Mesendoderm (in vitro differentiated cells): ENCODE data around the gene GAPT.
A peak's percentile ranks its signal among the peaks of the same experiment; 100 is the strongest.

Source experiments
- DNase-seq: peaks from one replicate; pipeline ENCODE4 v3.0.0; 2013
- H2AK5ac ChIP-seq: 2 replicates; pipeline ENCODE4 v1.6.1; 2013; ENCODE audit warnings: low read length, inconsistent platforms
- H2BK120ac ChIP-seq: 2 replicates; pipeline ENCODE4 v1.6.1; 2013; ENCODE audit warnings: low read depth, mild to moderate bottlenecking, low read length, moderate library complexity, mixed read lengths
- H2BK15ac ChIP-seq: replicated peaks from 2 replicates; pipeline ENCODE4 v1.6.1; 2013; ENCODE audit warnings: low read depth, mild to moderate bottlenecking, moderate library complexity
- H2BK5ac ChIP-seq: 2 replicates; pipeline ENCODE4 v1.6.1; 2013; ENCODE audit warnings: low read length, inconsistent platforms
- H3K18ac ChIP-seq: 2 replicates; pipeline ENCODE4 v1.6.1; 2013; ENCODE audit warnings: mild to moderate bottlenecking, low read length, mixed read lengths
- H3K23ac ChIP-seq: one replicate; pipeline ENCODE4 v1.6.1; 2013; ENCODE audit warnings: low read length
- H3K27ac ChIP-seq: 2 replicates; pipeline ENCODE4 v1.5.1; 2013; ENCODE audit warnings: low read depth, mild to moderate bottlenecking, inconsistent platforms, low read length, moderate library complexity
- H3K27me3 ChIP-seq: 2 replicates; pipeline ENCODE4 v1.6.1; 2013; ENCODE audit warnings: low read length, control low read depth, mild to moderate bottlenecking, inconsistent platforms; ENCODE audit not compliant: insufficient read depth, poor library complexity
- H3K36me3 ChIP-seq: 2 replicates; pipeline ENCODE4 v1.6.1; 2013; ENCODE audit warnings: low read length, inconsistent platforms; ENCODE audit not compliant: control insufficient read depth, insufficient read depth
- H3K4ac ChIP-seq: one replicate; pipeline ENCODE4 v1.6.1; 2013; ENCODE audit warnings: low read depth, mild to moderate bottlenecking, low read length, moderate library complexity
- H3K4me1 ChIP-seq: 2 replicates; pipeline ENCODE4 v1.6.1; 2013; ENCODE audit warnings: low read depth, low read length, inconsistent platforms; ENCODE audit not compliant: control insufficient read depth
- H3K4me2 ChIP-seq: 2 replicates; pipeline ENCODE4 v1.6.1; 2013; ENCODE audit warnings: low read length
- H3K4me3 ChIP-seq: 2 replicates; pipeline ENCODE4 v1.5.1; 2013; ENCODE audit warnings: mild to moderate bottlenecking, low read length
- H3K56ac ChIP-seq: one replicate; pipeline ENCODE4 v1.6.1; 2013; ENCODE audit warnings: low read length
- H3K79me1 ChIP-seq: 2 replicates; pipeline ENCODE4 v1.6.1; 2013; ENCODE audit warnings: low read length, inconsistent platforms
- H3K79me2 ChIP-seq: 2 replicates; pipeline ENCODE4 v1.6.1; 2013; ENCODE audit warnings: mild to moderate bottlenecking, low read length; ENCODE audit not compliant: control insufficient read depth, insufficient read depth
- H3K9ac ChIP-seq: 2 replicates; pipeline ENCODE4 v1.6.1; 2013; ENCODE audit warnings: low read length, inconsistent platforms
- H4K5ac ChIP-seq: one replicate; pipeline ENCODE4 v1.6.1; 2013; ENCODE audit warnings: low read length
- H4K8ac ChIP-seq: one replicate; pipeline ENCODE4 v1.6.1; 2013; ENCODE audit warnings: low read depth, mild to moderate bottlenecking, control low read depth, low read length, moderate library complexity
- WGBS: extraction: QIAGEN DNeasy Blood & Tissue Kit; methylation state at CpG from one replicate; pipeline ENCODE4 v1.1.7; 2013; ENCODE audit warnings: low lambda C conversion rate, missing lambda C conversion rate; ENCODE audit not compliant: insufficient coverage; ENCODE audit errors: extremely low coverage; 5-methylcytosine and 5-hydroxymethylcytosine counted together

GAPT gene

GRCh38 chr5:58462623-58463230 is 28.5 kb upstream of the GAPT start:
- Histone ChIP-seq H3K79me1 (no peaks in the 10 kb centered on the region), H2AK5ac (no peak overlapping the region), H4K8ac (no peak overlapping the region), H3K4me1 (no peaks in the 10 kb centered on the region), H3K4ac (no peak overlapping the region), H2BK120ac (no peak overlapping the region), H3K18ac (no peak overlapping the region), H3K4me3 (no peak overlapping the region), H3K56ac (no peak overlapping the region), H2BK5ac (no peak overlapping the region), H4K5ac (no peak overlapping the region), H3K4me2 (no peak overlapping the region), H2BK15ac (no peak overlapping the region), H3K36me3 (no peaks in the 10 kb centered on the region), H3K23ac (no peak overlapping the region), H3K27ac (no peak overlapping the region), H3K79me2 (peaks cover 12% of the 10 kb centered on the region), H3K9ac (no peak overlapping the region), H3K27me3 (no peaks in the 10 kb centered on the region)
- WGBS, result no CpG with 5 or more reads among the region's 4 CpGs
- peak; percentile 58 for DNase-seq

- Histone ChIP-seq H3K4me1 (no peaks in the 10 kb centered on the region), H3K4ac (no peak overlapping the region), H2AK5ac (no peak overlapping the region), H3K23ac (no peak overlapping the region), H3K79me2 (no peaks in the 10 kb centered on the region), H3K9ac (no peak overlapping the region), H3K36me3 (no peaks in the 10 kb centered on the region), H2BK120ac (no peak overlapping the region), H3K4me3 (no peak overlapping the region), H3K4me2 (no peak overlapping the region), H2BK15ac (no peak overlapping the region), H3K27ac (no peak overlapping the region), H3K56ac (no peak overlapping the region), H3K27me3 (no peaks in the 10 kb centered on the region), H3K79me1 (no peaks in the 10 kb centered on the region), H3K18ac (no peak overlapping the region), H2BK5ac (no peak overlapping the region), H4K8ac (no peak overlapping the region), H4K5ac (no peak overlapping the region)
- DNase-seq, result peak; percentile 90
- no CpG with 5 or more reads among the region's 4 CpGs for WGBS
Observed at GRCh38 chr5:58466939-58467338, 24.3 kb upstream of the GAPT start.

- no peak for DNase-seq
- no peak overlapping the region for H3K27ac ChIP-seq
- H3K4me1 ChIP-seq, result no peaks in the 10 kb centered on the region
- no peak overlapping the region for H2AK5ac ChIP-seq
- H3K79me2 ChIP-seq, result no peaks in the 10 kb centered on the region
- H3K18ac ChIP-seq, result no peak overlapping the region
- no peaks in the 10 kb centered on the region for H3K36me3 ChIP-seq
- H3K23ac ChIP-seq, result no peak overlapping the region
- no peak overlapping the region for H2BK5ac ChIP-seq
- H3K27me3 ChIP-seq, result no peaks in the 10 kb centered on the region
- no CpG with 5 or more reads among the region's 2 CpGs for WGBS
- no peak overlapping the region for H4K5ac ChIP-seq
- H3K4me2 ChIP-seq, result no peak overlapping the region
- no peak overlapping the region for H2BK120ac ChIP-seq
- H2BK15ac ChIP-seq, result no peak overlapping the region
- H3K56ac ChIP-seq, result no peak overlapping the region
- no peak overlapping the region for H4K8ac ChIP-seq
- H3K4ac ChIP-seq, result no peak overlapping the region
- no peak overlapping the region for H3K4me3 ChIP-seq
- H3K9ac ChIP-seq, result no peak overlapping the region
- no peaks in the 10 kb centered on the region for H3K79me1 ChIP-seq
Observed at GRCh38 chr5:58469896-58470295, 21.3 kb upstream of the GAPT start.

DNA sequence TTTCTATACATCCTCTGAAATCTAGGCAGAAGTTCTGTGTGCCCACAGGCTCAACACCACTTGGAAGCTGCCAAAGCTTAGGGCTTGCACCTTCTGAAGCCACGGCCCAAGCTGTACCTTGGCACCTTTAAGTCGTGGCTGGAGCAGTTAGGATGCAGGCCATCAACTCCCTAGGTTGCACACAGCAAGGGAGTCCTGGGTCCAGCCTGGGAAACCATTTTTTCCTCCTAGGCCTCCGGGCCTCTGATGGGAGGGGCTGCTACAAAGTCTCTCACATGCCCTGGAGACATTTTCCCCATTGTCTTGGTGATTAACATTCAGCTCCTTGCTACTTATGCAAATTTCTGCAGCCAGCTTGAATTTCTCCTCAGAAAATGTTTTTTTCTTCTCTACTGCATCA is 15.8 kb upstream of the GAPT start:
- Histone ChIP-seq H3K9ac (no peak overlapping the region), H3K23ac (no peak overlapping the region), H3K18ac (no peak overlapping the region), H3K4ac (no peak overlapping the region), H4K5ac (no peak overlapping the region), H3K4me3 (no peak overlapping the region), H3K27me3 (no peaks in the 10 kb centered on the region), H2AK5ac (no peak overlapping the region), H3K79me1 (no peaks in the 10 kb centered on the region), H2BK15ac (no peak overlapping the region), H3K56ac (no peak overlapping the region), H3K27ac (no peak overlapping the region), H2BK5ac (no peak overlapping the region), H4K8ac (no peak overlapping the region), H3K79me2 (no peaks in the 10 kb centered on the region), H3K4me1 (no peaks in the 10 kb centered on the region), H3K4me2 (no peak overlapping the region), H3K36me3 (no peaks in the 10 kb centered on the region), H2BK120ac (no peak overlapping the region)
- no peak for DNase-seq
- no CpG with 5 or more reads among the region's 3 CpGs for WGBS

- no peak overlapping the region for H2AK5ac ChIP-seq
- no peaks in the 10 kb centered on the region for H3K79me1 ChIP-seq
- no peak overlapping the region for H3K18ac ChIP-seq
- no peaks in the 10 kb centered on the region for H3K27me3 ChIP-seq
- WGBS, result no CpG with 5 or more reads among the region's 1 CpG
- no peak for DNase-seq
- no peak overlapping the region for H3K4ac ChIP-seq
- H3K79me2 ChIP-seq, result no peaks in the 10 kb centered on the region
- H3K4me2 ChIP-seq, result no peak overlapping the region
- no peak overlapping the region for H3K4me3 ChIP-seq
- no peaks in the 10 kb centered on the region for H3K4me1 ChIP-seq
- no peak overlapping the region for H3K27ac ChIP-seq
- H3K56ac ChIP-seq, result no peak overlapping the region
- H3K9ac ChIP-seq, result no peak overlapping the region
- no peak overlapping the region for H2BK15ac ChIP-seq
- no peak overlapping the region for H2BK120ac ChIP-seq
- H3K36me3 ChIP-seq, result no peaks in the 10 kb centered on the region
- no peak overlapping the region for H4K8ac ChIP-seq
- no peak overlapping the region for H4K5ac ChIP-seq
- H2BK5ac ChIP-seq, result no peak overlapping the region
- no peak overlapping the region for H3K23ac ChIP-seq
Observed at GRCh38 chr5:58477760-58478376, 13.4 kb upstream of the GAPT start.
